K562 (cell line): ENCODE measurements around the gene DNAH3. TPM values are rescaled to one million over a fixed set of nuclear protein-coding genes. Genes with fewer than 3 reads are reported as not detected.

Experiments
- ERF ChIP-seq: fragments of 450-650 bp; formaldehyde crosslinking; IDR thresholded peaks from 2 replicates; pipeline ENCODE4 v1.4.0; 2020; ENCODE audit warnings: mild to moderate bottlenecking, mixed read lengths
- GATAD2B ChIP-seq: fragments of 450-650 bp; IDR thresholded peaks from 2 replicates; pipeline ENCODE4 v1.6.1; 2017; ENCODE audit warnings: mild to moderate bottlenecking, borderline replicate concordance
- KAT7 ChIP-seq: sonication (generic); formaldehyde crosslinking; IDR thresholded peaks from 2 replicates; pipeline ENCODE4 v1.8.0; 2022; ENCODE audit warnings: missing genetic modification reagents, mild to moderate bottlenecking, borderline replicate concordance
- MED1 ChIP-seq: sonication (generic); formaldehyde crosslinking; IDR thresholded peaks from 2 replicates; pipeline ENCODE4 v1.8.1; 2023; ENCODE audit warnings: missing genetic modification reagents, borderline replicate concordance
- NCOA2 ChIP-seq, 2 experiments: fragments of 450-650 bp; IDR thresholded peaks; 2 replicates each; pipeline ENCODE4 v1.6.1; 2018; ENCODE audit warnings: mild to moderate bottlenecking in 2 of 2, moderate library complexity in 1 of 2; ENCODE audit not compliant: partially characterized antibody in 2 of 2
- NRF1 ChIP-seq, 2 experiments: fragments of 450-650 bp; IDR thresholded peaks in 1 of 2; conservative IDR thresholded peaks in 1 of 2; 2 replicates each; pipeline ENCODE4 v1.6.1; 2014; ENCODE audit warnings: mild to moderate bottlenecking in 2 of 2
- PRPF4 ChIP-seq: fragments of 200-400 bp; formaldehyde crosslinking; IDR thresholded peaks from one replicate; pipeline ENCODE4 v1.6.1; 2017; ENCODE audit warnings: low read length, low read depth, mild to moderate bottlenecking; ENCODE audit not compliant: insufficient read depth, poor library complexity, severe bottlenecking
- PTBP1 ChIP-seq: fragments of 200-400 bp; formaldehyde crosslinking; IDR thresholded peaks from 2 replicates; pipeline ENCODE4 v1.6.1; 2017; ENCODE audit warnings: low read depth, low read length
- SRSF3 ChIP-seq: fragments of 200-400 bp; formaldehyde crosslinking; IDR thresholded peaks from 2 replicates; pipeline ENCODE4 v1.6.1; 2016; ENCODE audit warnings: mild to moderate bottlenecking, low read length, moderate library complexity; ENCODE audit not compliant: insufficient read depth
- ZKSCAN3 ChIP-seq: fragments of 250-450 bp; sonication (Bioruptor Pico); IDR thresholded peaks from 2 replicates; pipeline ENCODE4 v1.4.0; 2020
- ZNF282 ChIP-seq: sonication (generic); formaldehyde crosslinking; IDR thresholded peaks from 2 replicates; pipeline ENCODE4 v1.8.1; 2023; ENCODE audit warnings: missing genetic modification reagents
- ZNF586 ChIP-seq: fragments of 450-650 bp; formaldehyde crosslinking; conservative IDR thresholded peaks from 2 replicates; pipeline ENCODE4 v1.4.0; 2020; ENCODE audit warnings: mild to moderate bottlenecking, moderate library complexity
- polyA plus RNA-seq, 8 experiments: library from polyadenylated mRNA; depleted of rRNA in 4 of 8; stranded (reverse) in 5 of 8; unstranded in 3 of 8; fragments of >200 nt; fragmentation: Nextera tagmentation in 2 of 8; fragmentation: Illumina TruSeq in 1 of 8; extraction: Ambion mirVana in 2 of 8; extraction: Trizol in 1 of 8; gene quantifications; 2 replicates each; pipeline versions ENCODE4 v1.2.1 to v1.2.3, GENCODE V29; 2011 to 2014; ENCODE audit warnings: inconsistent platforms in 1 of 8, missing spikeins in 1 of 8
- total RNA-seq, 7 experiments: library from RNA; depleted of rRNA in 6 of 7; stranded (reverse); fragments of >200 nt in 6 of 7; fragmentation: Illumina TruSeq in 2 of 7; extraction: Trizol in 2 of 7; gene quantifications; 2 replicates each; pipeline versions ENCODE4 v1.2.1 to v1.2.3, GENCODE V29; 2011 to 2021; ENCODE audit warnings: low replicate concordance in 1 of 7
- TF ChIP-seq, protein P1 (sequence below), 2 experiments: fragments of 450-650 bp; IDR thresholded peaks; 2 replicates each; pipeline ENCODE4 v1.6.1; 2016; ENCODE audit warnings: mild to moderate bottlenecking in 2 of 2, borderline replicate concordance in 1 of 2, low read depth in 1 of 2, moderate library complexity in 1 of 2
- TF ChIP-seq, protein P2 (sequence below): sonication (generic); formaldehyde crosslinking; IDR thresholded peaks from 2 replicates; pipeline ENCODE4 v1.8.1; 2023; ENCODE audit warnings: mild to moderate bottlenecking, missing genetic modification reagents
- TF ChIP-seq, protein P3 (sequence below), 3 experiments: IDR thresholded peaks in 2 of 3; conservative IDR thresholded peaks in 1 of 3; 2 replicates each; pipeline ENCODE4 v1.5.1; 2011 to 2012; ENCODE audit warnings: low read length in 3 of 3, mild to moderate bottlenecking in 3 of 3, control low read depth in 2 of 3, improper control_type of control experiment in 1 of 3, inconsistent platforms in 1 of 3, low read depth in 1 of 3, mixed read lengths in 1 of 3, moderate library complexity in 1 of 3; ENCODE audit not compliant: insufficient read depth in 2 of 3

Gene DNAH3
- total and polyA plus RNA-seq, 9 of the 15 experiments (the other 6 are each of a cell fraction or from before 2014, with no cell fraction given): 0.32 to 0.84 (median 0.44) TPM

DNA sequence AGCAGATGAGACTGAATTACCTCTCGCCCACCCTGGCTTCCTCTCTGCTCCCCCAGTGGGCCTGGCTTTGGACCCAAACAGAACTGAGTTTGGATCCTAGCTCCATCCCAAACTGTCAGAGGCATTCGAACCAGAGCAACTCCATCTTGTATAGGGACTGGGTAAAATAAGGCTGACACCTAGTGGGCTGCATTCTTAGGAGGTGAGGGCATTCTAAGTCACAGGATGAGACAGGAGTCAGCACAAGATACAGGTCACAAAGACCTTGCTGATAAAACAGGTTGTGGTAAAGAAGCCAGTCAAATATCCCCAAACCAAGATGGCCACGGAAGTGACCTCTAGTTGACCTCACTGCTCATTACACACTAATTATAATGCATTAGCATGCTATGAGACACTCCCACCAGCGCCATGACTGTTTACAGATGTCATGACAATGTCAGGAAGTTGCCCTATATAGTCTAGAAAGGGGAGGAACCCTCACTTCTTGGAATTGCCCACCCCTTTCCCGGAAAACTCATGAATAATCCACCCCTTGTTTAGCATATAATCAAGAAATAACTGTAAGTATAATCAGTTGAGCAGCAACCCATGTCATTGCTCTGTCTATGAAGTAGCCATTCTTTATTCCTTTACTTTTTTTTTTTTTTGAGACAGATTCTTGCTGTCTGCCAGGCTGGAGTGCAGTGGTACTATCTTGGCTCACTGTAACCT lies 205.6 kb downstream of the DNAH3 start (continued):
- TF ChIP-seq MED1 (CRISPR knock-in tag) (no peak), PRPF4 (no peak), NRF1 (conservative IDR thresholded peaks at IDR 0.05 in 1 of 2, IDR thresholded peaks at IDR 0.05 in 1 of 2) (peak; percentile 24 to 46; a peak in 2 of 4 replicates), ZNF282 (CRISPR knock-in tag) (no peak), GATAD2B (no peak), ZNF586 (CRISPR knock-in tag) (peak; percentile 95), ZKSCAN3 (CRISPR knock-in tag) (peak; percentile 97), ERF (peak; percentile 100), NCOA2 (IDR thresholded peaks at IDR 0.05; ENCODE audit: partially characterized antibody in 2 of 2) (no peak), SRSF3 (no peak), PTBP1 (no peak), KAT7 (CRISPR knock-in tag) (no peak)
- TF ChIP-seq, protein P1, sequence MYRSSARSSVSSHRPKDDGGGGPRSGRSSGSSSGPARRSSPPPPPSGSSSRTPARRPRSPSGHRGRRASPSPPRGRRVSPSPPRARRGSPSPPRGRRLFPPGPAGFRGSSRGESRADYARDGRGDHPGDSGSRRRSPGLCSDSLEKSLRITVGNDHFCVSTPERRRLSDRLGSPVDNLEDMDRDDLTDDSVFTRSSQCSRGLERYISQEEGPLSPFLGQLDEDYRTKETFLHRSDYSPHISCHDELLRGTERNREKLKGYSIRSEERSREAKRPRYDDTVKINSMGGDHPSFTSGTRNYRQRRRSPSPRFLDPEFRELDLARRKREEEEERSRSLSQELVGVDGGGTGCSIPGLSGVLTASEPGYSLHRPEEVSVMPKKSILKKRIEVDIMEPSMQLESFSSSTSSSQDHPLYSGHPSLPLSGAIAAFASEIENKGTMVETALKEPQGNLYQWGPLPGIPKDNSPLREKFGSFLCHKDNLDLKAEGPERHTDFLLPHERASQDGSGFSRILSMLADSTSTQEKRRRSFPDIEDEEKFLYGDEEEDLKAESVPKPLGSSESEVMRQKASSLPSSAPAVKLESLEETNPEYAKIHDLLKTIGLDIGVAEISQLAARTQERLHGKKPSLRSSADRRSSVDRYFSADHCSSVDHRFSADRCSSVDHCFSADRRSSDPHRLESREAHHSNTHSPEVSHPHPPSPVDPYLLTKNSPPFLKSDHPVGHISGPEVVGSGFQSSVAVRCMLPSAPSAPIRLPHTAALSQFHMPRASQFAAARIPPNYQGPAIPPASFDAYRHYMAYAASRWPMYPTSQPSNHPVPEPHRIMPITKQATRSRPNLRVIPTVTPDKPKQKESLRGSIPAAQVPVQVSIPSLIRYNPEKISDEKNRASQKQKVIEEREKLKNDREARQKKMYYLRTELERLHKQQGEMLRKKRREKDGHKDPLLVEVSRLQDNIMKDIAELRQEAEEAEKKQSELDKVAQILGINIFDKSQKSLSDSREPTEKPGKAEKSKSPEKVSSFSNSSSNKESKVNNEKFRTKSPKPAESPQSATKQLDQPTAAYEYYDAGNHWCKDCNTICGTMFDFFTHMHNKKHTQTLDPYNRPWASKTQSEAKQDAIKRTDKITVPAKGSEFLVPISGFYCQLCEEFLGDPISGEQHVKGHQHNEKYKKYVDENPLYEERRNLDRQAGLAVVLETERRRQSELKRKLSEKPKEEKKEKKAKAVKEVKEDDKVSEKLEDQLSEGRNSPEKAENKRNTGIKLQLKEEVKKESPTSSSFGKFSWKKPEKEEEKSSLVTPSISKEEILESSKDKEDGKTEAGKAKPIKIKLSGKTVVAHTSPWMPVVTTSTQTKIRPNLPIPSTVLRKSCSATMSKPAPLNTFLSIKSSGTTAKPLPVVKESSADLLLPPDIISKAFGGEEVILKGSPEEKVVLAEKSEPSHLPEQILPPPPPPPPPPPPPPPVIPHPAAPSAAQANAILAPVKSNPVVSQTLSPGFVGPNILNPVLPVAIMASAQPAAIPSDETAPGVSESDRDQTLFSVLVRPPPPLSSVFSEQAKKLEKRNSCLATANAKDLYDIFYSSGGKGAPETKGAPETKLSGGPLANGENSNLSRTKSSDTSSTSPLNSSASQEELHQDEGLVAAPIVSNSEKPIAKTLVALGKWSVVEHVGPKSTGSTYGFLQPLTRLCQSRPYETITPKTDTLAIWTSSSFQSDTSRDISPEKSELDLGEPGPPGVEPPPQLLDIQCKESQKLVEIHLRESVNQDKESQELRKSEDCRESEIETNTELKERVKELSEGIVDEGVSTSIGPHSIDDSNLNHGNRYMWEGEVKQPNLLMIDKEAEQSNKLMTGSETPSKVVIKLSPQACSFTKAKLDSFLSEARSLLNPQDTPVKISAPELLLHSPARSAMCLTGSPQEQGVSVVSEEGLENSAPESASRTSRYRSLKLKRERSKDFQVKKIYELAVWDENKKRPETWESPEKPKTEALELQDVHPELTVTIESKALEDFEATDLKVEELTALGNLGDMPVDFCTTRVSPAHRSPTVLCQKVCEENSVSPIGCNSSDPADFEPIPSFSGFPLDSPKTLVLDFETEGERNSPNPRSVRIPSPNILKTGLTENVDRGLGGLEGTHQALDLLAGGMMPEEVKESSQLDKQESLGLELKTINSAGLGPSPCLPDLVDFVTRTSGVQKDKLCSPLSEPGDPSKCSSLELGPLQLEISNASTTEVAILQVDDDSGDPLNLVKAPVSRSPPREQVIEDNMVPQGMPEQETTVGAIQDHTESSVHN (IDR thresholded peaks at IDR 0.05; ENCODE audit: borderline replicate concordance in 1 of 2, low read depth in 1 of 2): no peak
- TF ChIP-seq, protein P2, sequence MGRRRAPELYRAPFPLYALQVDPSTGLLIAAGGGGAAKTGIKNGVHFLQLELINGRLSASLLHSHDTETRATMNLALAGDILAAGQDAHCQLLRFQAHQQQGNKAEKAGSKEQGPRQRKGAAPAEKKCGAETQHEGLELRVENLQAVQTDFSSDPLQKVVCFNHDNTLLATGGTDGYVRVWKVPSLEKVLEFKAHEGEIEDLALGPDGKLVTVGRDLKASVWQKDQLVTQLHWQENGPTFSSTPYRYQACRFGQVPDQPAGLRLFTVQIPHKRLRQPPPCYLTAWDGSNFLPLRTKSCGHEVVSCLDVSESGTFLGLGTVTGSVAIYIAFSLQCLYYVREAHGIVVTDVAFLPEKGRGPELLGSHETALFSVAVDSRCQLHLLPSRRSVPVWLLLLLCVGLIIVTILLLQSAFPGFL (CRISPR knock-in tag): no peak
- TF ChIP-seq, protein P3, sequence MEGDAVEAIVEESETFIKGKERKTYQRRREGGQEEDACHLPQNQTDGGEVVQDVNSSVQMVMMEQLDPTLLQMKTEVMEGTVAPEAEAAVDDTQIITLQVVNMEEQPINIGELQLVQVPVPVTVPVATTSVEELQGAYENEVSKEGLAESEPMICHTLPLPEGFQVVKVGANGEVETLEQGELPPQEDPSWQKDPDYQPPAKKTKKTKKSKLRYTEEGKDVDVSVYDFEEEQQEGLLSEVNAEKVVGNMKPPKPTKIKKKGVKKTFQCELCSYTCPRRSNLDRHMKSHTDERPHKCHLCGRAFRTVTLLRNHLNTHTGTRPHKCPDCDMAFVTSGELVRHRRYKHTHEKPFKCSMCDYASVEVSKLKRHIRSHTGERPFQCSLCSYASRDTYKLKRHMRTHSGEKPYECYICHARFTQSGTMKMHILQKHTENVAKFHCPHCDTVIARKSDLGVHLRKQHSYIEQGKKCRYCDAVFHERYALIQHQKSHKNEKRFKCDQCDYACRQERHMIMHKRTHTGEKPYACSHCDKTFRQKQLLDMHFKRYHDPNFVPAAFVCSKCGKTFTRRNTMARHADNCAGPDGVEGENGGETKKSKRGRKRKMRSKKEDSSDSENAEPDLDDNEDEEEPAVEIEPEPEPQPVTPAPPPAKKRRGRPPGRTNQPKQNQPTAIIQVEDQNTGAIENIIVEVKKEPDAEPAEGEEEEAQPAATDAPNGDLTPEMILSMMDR (IDR thresholded peaks at IDR 0.05 in 2 of 3, conservative IDR thresholded peaks at IDR 0.05 in 1 of 3; ENCODE audit: insufficient read depth in 2 of 3, low read depth in 1 of 3, low read length in 3 of 3): peak in 1 of 3 experiments; percentile 28; a peak in 1 of 6 replicates
